ENCODE results near the gene ABCF1.

ABCF1 gene

GRCh38 chr6:30600451-30600961, 29.3 kb downstream of the ABCF1 start:
- no peak for DNase-seq (ENCODE audit: low read depth, low spot score)
- CTCF ChIA-PET, result interaction anchor here (1.0 to 6.4 kb wide), 4 partner anchors 10 to 60 kb away, joined by 3 to 64 read pairs (median 6); no protein-coding TSS in a partner anchor
- POLR2A ChIA-PET, result interaction anchor here (1.0 to 1.2 kb wide), 2 partner anchors 10 to 14 kb away, joined by 4 to 5 read pairs; no protein-coding TSS in a partner anchor
- no peak for TF ChIP-seq CTCF (IDR thresholded peaks at IDR 0.05; ENCODE audit: insufficient read depth, low read length, missing control alignments)
- no peak overlapping the region for H3K4me3 ChIP-seq (ENCODE audit: low read depth, low read length)

GRCh38 chr6:30601436-30601814, 30.2 kb downstream of the ABCF1 start:
- no peak for DNase-seq (ENCODE audit: low read depth, low spot score)
- H3K4me3 ChIP-seq (ENCODE audit: low read depth, low read length), result no peak overlapping the region
- ChIA-PET POLR2A (no interaction called here), CTCF (interaction anchor here (1.3 to 6.4 kb wide), 3 partner anchors 9 to 61 kb away, joined by 6 to 64 read pairs (median 7); no protein-coding TSS in a partner anchor)
- TF ChIP-seq CTCF (IDR thresholded peaks at IDR 0.05; ENCODE audit: insufficient read depth, low read length, missing control alignments), result no peak

- POLR2A ChIA-PET, result no interaction called here
- DNase-seq (ENCODE audit: low read depth, low spot score), result no peak
- no peak for TF ChIP-seq CTCF (IDR thresholded peaks at IDR 0.05; ENCODE audit: insufficient read depth, low read length, missing control alignments)
- H3K4me3 ChIP-seq (ENCODE audit: low read depth, low read length), result no peak overlapping the region
- CTCF ChIA-PET, result no interaction called here
Observed at GRCh38 chr6:30601815-30602641, 30.8 kb downstream of the ABCF1 start.

- TF ChIP-seq CTCF (IDR thresholded peaks at IDR 0.05; ENCODE audit: insufficient read depth, low read length, missing control alignments), result no peak
- no peak overlapping the region for H3K4me3 ChIP-seq (ENCODE audit: low read depth, low read length)
- ChIA-PET CTCF (interaction anchor here (1.8 kb wide), 1 partner anchor 10 kb away, joined by 7 read pairs; no protein-coding TSS in a partner anchor), POLR2A (interaction anchor here (1.0 to 2.8 kb wide), 2 partner anchors 9 to 11 kb away, joined by 4 to 11 read pairs; no protein-coding TSS in a partner anchor)
- DNase-seq (ENCODE audit: low read depth, low spot score), result no peak
Observed at GRCh38 chr6:30603961-30604360, 32.7 kb downstream of the ABCF1 start.

- TF ChIP-seq CTCF (IDR thresholded peaks at IDR 0.05; ENCODE audit: insufficient read depth, low read length, missing control alignments), result no peak
- H3K4me3 ChIP-seq (ENCODE audit: low read depth, low read length), result no peak overlapping the region
- ChIA-PET POLR2A (interaction anchor here (1.0 kb wide), 2 partner anchors 9 to 12 kb away, joined by 3 to 4 read pairs; no protein-coding TSS in a partner anchor), CTCF (interaction anchor here (1.2 to 1.6 kb wide), 2 partner anchors 9 to 13 kb away, joined by 7 to 13 read pairs; no protein-coding TSS in a partner anchor)
- no peak for DNase-seq (ENCODE audit: low read depth, low spot score)
Observed at GRCh38 chr6:30610065-30610464, 38.8 kb downstream of the ABCF1 start.

All from AG04449 (cell line).